ENCODE results near the gene CRTC1. TPM values are rescaled to one million over a fixed set of nuclear protein-coding genes. Genes with fewer than 3 reads are reported as not detected.
"Not testable (repeated sequence)": the region's sequence is repeated elsewhere in the genome, so short reads cannot be mapped to it uniquely, and the experiment has no call there.

CRTC1 gene
- total RNA-seq, 1 donor from 2014 or later = 10.3 TPM

DNA sequence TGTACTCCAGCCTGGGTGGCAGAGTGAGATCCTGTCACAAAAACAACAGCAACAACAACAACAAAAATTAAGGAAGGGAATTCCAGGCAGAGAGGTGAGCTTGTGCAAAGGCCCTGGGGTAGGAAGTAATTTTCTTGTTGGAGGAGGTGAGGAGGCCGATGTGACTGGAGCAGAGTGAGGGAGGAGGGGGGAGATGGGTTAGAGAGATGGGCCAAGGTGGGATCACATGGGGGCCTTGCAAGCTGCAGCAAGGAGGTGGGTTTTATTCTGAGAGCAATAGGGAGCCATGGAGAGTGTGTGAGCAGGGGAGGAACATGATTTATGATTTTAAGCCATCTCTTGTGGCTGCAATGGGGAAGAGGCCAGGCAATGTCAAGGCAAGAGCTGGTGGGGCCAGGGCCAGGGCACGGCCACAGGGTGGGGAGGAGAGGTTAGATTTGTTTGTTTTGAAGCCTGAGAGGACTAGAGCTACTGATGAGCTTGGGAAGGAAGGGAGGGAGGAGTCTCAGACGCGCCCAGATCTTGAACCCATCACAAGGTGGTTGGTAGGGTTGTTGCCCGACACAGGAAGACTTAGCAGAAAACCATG, 120.2 kb downstream of the CRTC1 start:
- DNase-seq (no peak), ATAC-seq (no peak)
- intact Hi-C loops (cut with micrococcal nuclease) = no loop called here

DNA sequence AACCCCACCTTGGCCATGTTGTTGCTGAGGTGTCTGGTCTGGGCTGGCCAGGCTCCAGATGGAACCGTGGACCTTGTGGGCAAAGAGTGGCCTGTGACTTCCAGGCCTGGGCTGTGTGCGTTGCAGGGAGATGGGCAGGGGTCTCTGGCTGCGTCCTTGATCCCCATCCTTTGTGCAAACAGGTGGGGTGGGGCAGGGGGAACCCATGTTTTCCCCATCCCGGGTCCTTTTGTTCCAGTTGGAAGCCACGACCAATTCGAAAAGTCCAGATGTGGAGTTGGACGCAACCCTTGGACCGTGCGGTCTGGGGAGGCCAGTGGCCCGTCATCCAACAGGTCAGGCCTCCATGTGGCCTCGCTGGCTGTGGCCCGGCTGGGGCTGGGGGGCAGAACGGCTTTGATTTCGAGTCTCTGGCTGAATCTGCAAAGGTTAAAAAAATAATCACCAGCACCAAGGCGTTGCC, 120.7 kb downstream of the CRTC1 start:
- intact Hi-C loops (cut with micrococcal nuclease) = no loop called here
- DNase-seq = no peak
- no peak for ATAC-seq

DNA sequence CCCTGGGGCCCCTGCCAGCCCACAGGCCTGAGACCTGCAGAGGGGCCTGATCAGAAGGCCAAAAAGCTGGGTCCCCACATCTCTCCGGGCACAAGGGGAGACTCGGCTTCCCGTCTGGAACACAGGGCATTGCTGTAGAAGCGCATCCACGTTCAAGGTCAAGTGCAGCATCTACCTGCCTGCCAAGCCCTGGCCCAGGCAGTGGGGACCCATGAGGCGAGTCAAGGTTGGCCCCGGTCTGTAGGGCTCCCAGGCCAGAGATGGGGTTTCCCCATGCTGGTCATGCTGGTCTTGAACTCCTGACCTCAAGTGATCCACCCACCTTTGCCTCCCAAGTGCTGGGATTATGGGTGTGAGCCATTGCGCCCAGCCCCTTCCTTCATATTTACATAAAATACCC, 121.2 kb downstream of the CRTC1 start:
- ATAC-seq (no peak), DNase-seq (no peak)
- intact Hi-C loops (cut with micrococcal nuclease) = no loop called here

DNA sequence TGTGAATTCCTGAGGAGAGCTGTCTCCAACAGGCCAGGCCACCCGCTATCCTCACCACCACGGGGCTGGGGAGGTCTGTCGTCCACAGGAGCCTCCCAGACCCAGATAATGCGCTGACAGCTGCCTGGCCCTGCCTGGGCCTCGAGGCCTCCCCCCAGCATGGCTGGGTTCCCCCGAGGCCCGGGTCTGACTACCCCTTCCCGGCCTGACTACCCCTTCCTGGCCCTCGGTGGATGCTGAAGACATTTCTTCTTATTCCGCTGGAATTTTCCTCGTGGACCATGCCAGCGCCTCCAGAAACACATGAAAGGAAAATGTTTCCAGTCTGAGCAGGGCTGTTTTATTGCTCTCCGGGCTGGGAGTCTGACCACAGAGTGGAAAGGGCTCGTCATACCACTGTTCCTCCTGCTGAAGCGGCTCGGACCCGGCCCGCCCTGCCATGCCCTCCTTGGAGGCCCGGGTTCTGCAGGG, 124.4 kb downstream of the CRTC1 start:
- intact Hi-C loops (cut with micrococcal nuclease) = no loop called here
- DNase-seq = peak; percentile 63
- peak; percentile 61 for ATAC-seq

DNA sequence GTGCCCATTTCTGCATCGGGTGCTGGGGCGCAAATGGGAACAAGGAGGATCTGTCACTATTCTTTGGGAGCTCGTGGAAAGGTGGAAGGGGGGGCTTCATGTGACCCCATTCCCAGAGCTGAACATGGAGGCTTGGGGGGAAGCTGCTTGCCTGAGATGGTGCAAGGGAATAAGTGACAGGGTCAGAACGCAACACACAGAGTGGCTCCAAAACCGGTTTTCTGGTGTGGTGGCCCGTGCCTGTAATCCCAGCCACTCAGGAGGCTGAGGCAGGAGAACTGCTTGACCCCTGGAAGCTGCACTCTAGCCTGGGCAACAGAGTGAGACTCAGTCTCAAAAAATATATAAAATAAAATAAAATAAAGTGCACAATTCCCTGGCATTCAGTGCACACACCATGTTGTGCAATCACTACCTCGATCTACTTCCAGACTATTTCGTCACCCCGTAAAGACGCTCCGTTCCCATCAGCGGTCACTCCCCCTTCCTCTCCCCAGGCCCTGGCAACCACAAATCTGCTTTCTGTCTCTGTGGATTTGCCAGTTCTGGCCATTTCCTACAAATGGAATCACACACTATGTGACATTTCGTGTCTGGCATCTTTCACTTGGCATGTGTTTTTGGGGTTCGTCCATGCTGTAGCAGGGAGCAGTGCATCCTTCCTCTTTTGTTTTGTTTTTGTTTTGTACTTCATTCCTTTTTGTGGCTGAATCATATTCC, 125.8 kb downstream of the CRTC1 start:
- ATAC-seq (peak; percentile 87), DNase-seq (peak; percentile 62)
- intact Hi-C loops (cut with micrococcal nuclease) = no loop called here

DNA sequence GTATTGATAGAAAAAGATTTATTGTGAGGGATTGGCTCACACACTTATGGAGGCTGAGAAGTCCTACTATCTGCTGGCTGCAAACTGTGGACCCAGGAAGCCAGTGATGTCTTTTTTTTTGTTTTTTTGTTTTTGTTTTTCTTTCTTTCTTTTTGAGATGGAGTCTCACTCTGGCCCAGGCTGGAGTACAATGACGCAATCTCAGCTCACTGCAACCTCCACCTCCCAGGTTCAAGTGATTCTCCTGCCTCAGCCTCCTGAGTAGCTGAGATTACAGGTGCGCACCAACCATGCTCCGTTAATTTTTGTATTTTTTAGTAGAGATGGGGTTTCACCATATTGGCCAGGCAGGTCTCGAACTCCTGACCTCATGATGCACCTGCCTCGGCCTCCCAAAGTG, 128.2 kb downstream of the CRTC1 start:
- ATAC-seq; DNase-seq; intact Hi-C loops (cut with micrococcal nuclease): not testable (repeated sequence)

DNA sequence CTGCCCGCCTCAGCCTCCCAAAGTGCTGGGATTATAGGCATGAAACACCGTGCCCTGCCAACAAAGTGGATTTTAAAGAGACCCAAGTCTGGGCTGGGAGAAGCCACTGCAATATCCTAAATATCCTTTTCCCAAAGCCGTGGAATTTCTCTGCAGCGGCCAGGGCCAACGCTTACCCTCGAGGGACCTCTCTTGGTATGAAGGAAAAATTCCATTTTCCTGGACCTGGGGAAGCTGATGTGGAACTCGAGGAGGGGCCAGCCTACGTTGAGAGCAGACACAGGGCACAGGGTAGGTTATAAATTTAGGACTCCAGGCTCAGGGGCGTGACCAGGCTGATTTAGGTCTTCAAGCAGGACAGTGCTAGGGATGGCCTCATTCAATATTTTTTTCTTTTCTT, 130.6 kb downstream of the CRTC1 start:
- ATAC-seq (peak; percentile 44), DNase-seq (peak; percentile 44)
- intact Hi-C loops (cut with micrococcal nuclease) = no loop called here

DNA sequence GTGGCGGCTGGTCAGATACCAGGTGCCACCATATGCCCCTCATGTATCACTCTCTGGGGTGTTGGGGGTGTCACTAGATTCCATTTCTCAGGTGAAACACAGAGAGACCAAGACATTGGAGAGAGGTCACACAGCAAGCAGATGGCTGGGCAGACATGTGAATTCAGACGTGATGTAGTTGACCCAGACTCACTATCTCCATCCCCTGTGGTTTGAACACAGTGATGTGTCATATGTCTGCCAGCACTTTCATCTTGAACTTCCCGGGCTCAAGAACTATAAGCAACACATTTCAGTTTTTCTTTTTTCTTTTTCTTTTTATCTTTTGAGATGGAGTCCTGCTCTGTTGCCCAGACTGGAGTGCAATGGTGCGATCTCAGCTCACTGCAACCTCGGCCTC, 132.2 kb downstream of the CRTC1 start:
- DNase-seq (no peak), ATAC-seq (no peak)
- intact Hi-C loops (cut with micrococcal nuclease) = no loop called here

DNA sequence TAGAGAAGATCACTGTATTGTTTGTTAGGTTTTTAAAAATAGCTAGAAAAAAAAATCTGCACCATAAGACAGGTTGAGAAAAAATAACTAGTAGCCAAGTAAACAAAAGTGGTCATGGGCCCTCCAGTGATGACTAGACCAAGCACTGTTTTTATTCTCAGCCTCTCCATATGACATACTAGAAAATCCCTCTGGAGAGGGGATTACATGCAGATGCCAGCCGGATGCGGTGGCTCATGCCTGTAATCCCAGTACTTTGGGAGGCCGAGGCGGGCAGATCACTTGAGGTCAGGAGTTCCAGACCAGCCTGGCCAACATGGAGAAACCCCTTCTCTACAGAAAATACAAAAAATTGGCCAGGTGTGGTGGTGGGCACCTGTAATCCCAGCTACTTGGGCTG, 133.2 kb downstream of the CRTC1 start:
- DNase-seq = not testable (repeated sequence)

DNA sequence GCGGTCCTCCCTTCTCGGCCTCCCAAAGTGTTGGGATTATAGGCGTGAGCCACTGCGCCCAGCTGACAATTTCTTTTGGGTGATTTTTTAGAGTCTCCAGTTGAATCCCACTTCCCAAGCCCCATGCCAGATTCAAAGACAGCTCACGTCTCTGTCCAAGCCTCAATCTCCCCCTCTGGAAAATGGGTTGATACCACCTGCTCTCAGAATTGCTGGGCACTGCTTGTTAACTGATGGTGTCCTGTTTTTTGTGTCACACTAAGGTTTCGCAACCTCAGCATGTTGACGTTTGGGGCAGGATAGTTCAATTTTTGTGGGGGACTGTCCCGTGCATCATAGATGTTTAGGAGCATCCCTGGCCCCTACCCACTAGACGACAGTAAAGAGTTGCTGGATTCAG, 134.1 kb downstream of the CRTC1 start:
- no peak for ATAC-seq
- no peak for DNase-seq
- intact Hi-C loops (cut with micrococcal nuclease) = no loop called here

More for the DNA sequence above, 133.2 kb downstream of the CRTC1 start:
- intact Hi-C loops (cut with micrococcal nuclease); ATAC-seq: not testable (repeated sequence)

DNA sequence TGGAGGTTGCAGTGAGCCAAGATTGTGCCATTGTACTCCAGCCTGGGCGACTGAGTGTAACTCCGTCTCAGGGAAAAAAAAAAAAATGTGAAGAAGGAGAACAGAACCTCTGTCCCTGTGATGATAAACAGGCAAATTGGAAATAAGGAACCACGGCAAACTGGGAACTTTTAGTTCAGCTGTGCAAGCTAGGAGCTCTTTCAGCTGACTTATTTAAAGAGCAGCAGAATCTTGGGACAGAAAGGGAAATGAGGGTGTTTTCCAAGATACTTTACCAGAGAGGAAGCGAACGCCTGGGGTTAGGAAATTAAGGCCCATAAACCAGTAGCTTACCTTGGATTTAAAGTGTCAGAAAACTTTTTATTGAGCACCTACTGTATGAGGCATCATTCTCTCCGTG, 145.3 kb downstream of the CRTC1 start:
- intact Hi-C loops (cut with micrococcal nuclease) = no loop called here
- DNase-seq = no peak
- ATAC-seq = no peak

DNA sequence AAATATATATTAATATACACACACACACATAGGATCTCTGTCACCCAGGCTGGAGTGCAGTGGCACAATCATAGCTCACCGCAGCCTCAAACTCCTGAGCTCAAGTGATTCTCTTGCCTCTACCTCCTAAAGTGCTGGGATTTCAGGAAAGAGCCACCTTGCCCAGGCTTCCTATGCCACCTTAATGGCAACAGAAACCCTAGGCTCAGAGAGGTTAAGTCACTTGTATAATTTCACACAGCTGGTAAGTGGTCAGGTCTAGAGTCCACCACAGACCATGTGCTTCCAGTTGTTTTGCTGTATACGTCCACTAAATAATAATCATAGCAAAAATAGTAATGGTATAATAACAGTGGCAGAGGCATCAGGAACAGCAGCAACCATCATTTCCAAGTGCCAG, 147.0 kb downstream of the CRTC1 start:
- ATAC-seq = no peak
- intact Hi-C loops (cut with micrococcal nuclease) = no loop called here
- no peak for DNase-seq

DNA sequence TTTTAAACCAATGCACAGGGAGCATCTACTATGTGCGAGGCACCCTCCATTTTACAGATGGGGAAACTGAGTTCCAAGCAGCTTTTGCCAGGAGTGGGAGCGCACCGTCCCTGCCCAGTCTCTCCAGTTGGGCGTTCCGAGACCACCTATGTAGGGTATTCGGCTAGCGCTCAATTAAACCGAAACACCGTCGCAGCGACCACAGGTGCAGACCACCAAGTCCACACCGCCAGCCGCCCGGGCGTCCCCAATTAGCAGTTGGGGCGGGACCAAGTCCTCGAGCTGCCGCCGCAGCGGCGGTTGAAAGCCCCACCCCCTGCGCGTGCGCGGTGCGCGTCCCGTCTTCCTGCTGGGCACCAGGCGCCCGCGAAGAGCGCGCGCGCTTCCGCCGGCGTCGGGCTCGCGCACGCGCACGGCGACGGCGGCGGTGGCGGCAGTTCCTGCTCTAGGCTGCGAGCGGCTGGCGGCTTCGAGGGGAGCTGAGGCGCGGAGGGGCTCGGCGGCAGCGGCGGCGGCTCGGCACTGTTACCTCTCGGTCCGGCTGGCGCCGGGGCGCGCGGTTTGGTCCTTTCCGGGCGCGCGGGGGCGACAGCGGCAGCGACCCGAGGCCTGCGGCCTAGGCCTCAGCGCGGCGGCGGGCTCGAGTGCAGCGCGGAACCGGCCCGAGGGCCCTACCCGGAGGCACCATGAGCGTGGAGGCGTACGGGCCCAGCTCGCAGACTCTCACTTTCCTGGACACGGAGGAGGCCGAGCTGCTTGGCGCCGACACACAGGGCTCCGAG, 148.2 kb downstream of the CRTC1 start, which contains the start of gene UPF1:
Gene UPF1, plus strand, starts transcription at position 436 of the 782 bp plus-strand sequence. Its CDS starts 251 bp downstream, at position 687.
- intact Hi-C loops (cut with micrococcal nuclease) = no loop called here
- ATAC-seq (peak; percentile 96), DNase-seq (peak; percentile 97)

Other genes with a start within 250 kb of the CRTC1 start
- gene ISYNA1, start 245.5 kb upstream of the CRTC1 start, total RNA-seq = 24.4 TPM
- gene ELL, start 161.6 kb upstream of the CRTC1 start, total RNA-seq = 9.3 TPM
- gene FKBP8, start 140.1 kb upstream of the CRTC1 start, total RNA-seq = 181 TPM
- gene KXD1, start 125.8 kb upstream of the CRTC1 start, total RNA-seq = 43.9 TPM
- gene UBA52, start 111.8 kb upstream of the CRTC1 start, total RNA-seq = 725 TPM
- 75.8 TPM for gene REX1BD, start 94.9 kb upstream of the CRTC1 start, total RNA-seq
- gene CRLF1, start 76.9 kb upstream of the CRTC1 start, total RNA-seq = 21.4 TPM
- 1.5 TPM for gene TMEM59L, start 70.8 kb upstream of the CRTC1 start, total RNA-seq
- 5.8 TPM for gene KLHL26, start 46.7 kb upstream of the CRTC1 start, total RNA-seq
- gene COMP, start 107.6 kb downstream of the CRTC1 start, total RNA-seq = not detected
- 37.3 TPM for gene UPF1, start 148.3 kb downstream of the CRTC1 start, total RNA-seq
- 0.42 TPM for gene CERS1, start 212.5 kb downstream of the CRTC1 start, total RNA-seq
- gene COPE, start 235.7 kb downstream of the CRTC1 start, total RNA-seq = 140 TPM
- gene DDX49, start 236.0 kb downstream of the CRTC1 start, total RNA-seq = 22.2 TPM